Esophagus (tissue), 2 donors: ENCODE data around the gene MX1. TPM values are rescaled to one million over a fixed set of nuclear protein-coding genes. Genes with fewer than 3 reads are reported as not detected.
A peak's percentile ranks its signal among the peaks of the same experiment; 100 is the strongest.

Experiments used
- H3K27ac ChIP-seq, 2 donors: one replicate each; pipeline ENCODE4 v1.5.1; 2013; ENCODE audit warnings: low read depth in 2 of 2, mild to moderate bottlenecking in 2 of 2, inconsistent platforms in 1 of 2, low read length in 1 of 2, moderate library complexity in 1 of 2
- H3K27me3 ChIP-seq, 2 donors: one replicate each; pipeline ENCODE4 v1.6.1; 2013; ENCODE audit warnings: low read length in 2 of 2, control low read depth in 1 of 2, mild to moderate bottlenecking in 1 of 2; ENCODE audit not compliant: insufficient read depth in 2 of 2, control insufficient read depth in 1 of 2
- H3K36me3 ChIP-seq, 2 donors: one replicate each; pipeline ENCODE4 v1.6.1; 2013; ENCODE audit warnings: low read length in 1 of 2; ENCODE audit not compliant: control insufficient read depth in 2 of 2, insufficient read depth in 2 of 2
- H3K4me1 ChIP-seq, 2 donors: one replicate each; pipeline ENCODE4 v1.6.1; 2013; ENCODE audit warnings: low read length in 1 of 2; ENCODE audit not compliant: control insufficient read depth in 2 of 2, insufficient read depth in 2 of 2
- H3K4me3 ChIP-seq, 2 donors: one replicate each; pipeline ENCODE4 v1.5.1; 2013; ENCODE audit warnings: low read length in 2 of 2, mild to moderate bottlenecking in 2 of 2, low read depth in 1 of 2, moderate library complexity in 1 of 2
- H3K9me3 ChIP-seq, 2 donors: one replicate each; pipeline ENCODE4 v1.6.1; 2013; ENCODE audit warnings: mild to moderate bottlenecking in 2 of 2, low read depth in 1 of 2, low read length in 1 of 2, moderate library complexity in 1 of 2; ENCODE audit not compliant: control insufficient read depth in 2 of 2, insufficient read depth in 1 of 2
- WGBS, 2 donors: extraction: QIAGEN DNeasy Blood & Tissue Kit; methylation state at CpG; one replicate each; pipeline ENCODE4 v1.1.7; 2013; 5-methylcytosine and 5-hydroxymethylcytosine counted together
- polyA plus RNA-seq, 2 donors: library from polyadenylated mRNA; stranded (reverse); fragments of 200-250 nt; gene quantifications; one replicate each; pipeline ENCODE4 v1.2.3, GENCODE V29; 2013
- donor health status: healthy with polysubstance abuse.
- donor health status: Bipolar disorder and iron deficiency.

The MX1 gene
- polyA plus RNA-seq, 2 donors: 17.3 to 25.4 TPM

- Histone ChIP-seq H3K9me3 (no peaks in the 10 kb centered on the region), H3K4me3 (peak overlapping the region; percentile 61 to 66), H3K36me3 (no peaks in the 10 kb centered on the region), H3K4me1 (peaks cover 0 to 4% of the 10 kb centered on the region in 2 donors), H3K27me3 (no peaks in the 10 kb centered on the region), H3K27ac (peak overlapping the region in 1 of 2 donors; percentile 50)
- WGBS, 2 donors: 5% methylated on average over 59 to 64 of the region's 64 CpGs
These were observed 80.8 kb downstream of the MX1 start for GRCh38 chr21:41506611-41507520.

GRCh38 chr21:41507521-41508414 lies 81.7 kb downstream of the MX1 start, which contains the start of gene TMPRSS2:
TMPRSS2 (minus strand) TSS chr21:41508158; CDS start chr21:41498133, 10,025 bp downstream.
- H3K4me3 ChIP-seq: peak within 1 kb of the TSS; percentile 61 to 66
- H3K9me3 ChIP-seq: no peaks in the 10 kb centered on the region
- H3K4me1 ChIP-seq: peaks cover 0 to 4% of the 10 kb centered on the region in 2 donors
- no peaks in the 10 kb centered on the region for H3K27me3 ChIP-seq
- no peaks in the 10 kb centered on the region for H3K36me3 ChIP-seq
- peak within 1 kb of the TSS in 1 of 2 donors; percentile 43 for H3K27ac ChIP-seq
- 1 to 2% methylated on average over 64 to 85 of the region's 85 CpGs for WGBS, 2 donors

- Histone ChIP-seq H3K4me1 (peaks cover 0 to 4% of the 10 kb centered on the region in 2 donors), H3K4me3 (peak overlapping the region; percentile 39 to 66), H3K9me3 (no peaks in the 10 kb centered on the region), H3K27ac (no peak overlapping the region), H3K36me3 (no peaks in the 10 kb centered on the region), H3K27me3 (no peaks in the 10 kb centered on the region)
- WGBS, 2 donors: 15 to 19% methylated on average over 24 to 28 of the region's 28 CpGs
These were observed 82.5 kb downstream of the MX1 start for GRCh38 chr21:41508415-41509144.

Other genes with a start within 250 kb of the MX1 start
- gene FAM3B, start 109.4 kb upstream of the MX1 start, polyA plus RNA-seq: 10 to 100 TPM; 57.1 to 65.5 TPM
- gene MX2, start 64.2 kb upstream of the MX1 start, polyA plus RNA-seq: 1 to 10 TPM; 4.2 to 5.7 TPM
- gene TMPRSS2, start 81.9 kb downstream of the MX1 start, polyA plus RNA-seq: 10 to 100 TPM; 29.5 to 66.6 TPM